Thyroid gland (tissue), 4 donors: Measurements from ENCODE around the gene NUDCD3. TPM values are rescaled to one million over a fixed set of nuclear protein-coding genes. Genes with fewer than 3 reads are reported as not detected.
"Not testable (repeated sequence)": the region's sequence is repeated elsewhere in the genome, so short reads cannot be mapped to it uniquely, and the experiment has no call there.

ENCODE experiments used
- DNase-seq, 2 donors: peaks; one replicate each; pipeline ENCODE4 v3.0.0-alpha.2; 2019
- H3K27ac ChIP-seq, 3 donors: fragments of 200-600 bp; sonication (generic); 1 replicate in 2 of 3; 2 replicates in 1 of 3; pipeline ENCODE4 v1.5.1; 2016 to 2019; ENCODE audit warnings: mild to moderate bottlenecking in 1 of 3, moderate library complexity in 1 of 3
- H3K27me3 ChIP-seq: fragments of 200-600 bp; sonication (generic); one replicate; pipeline ENCODE4 v1.5.1; 2019
- H3K36me3 ChIP-seq, 2 donors: fragments of 200-600 bp; sonication (generic); one replicate each; pipeline ENCODE4 v1.5.1; 2016 to 2019
- H3K4me1 ChIP-seq, 2 donors: fragments of 200-600 bp; sonication (generic); one replicate each; pipeline ENCODE4 v1.5.1; 2017 to 2019
- H3K4me3 ChIP-seq, 3 donors: fragments of 200-600 bp; sonication (generic); replicated peaks in 1 of 3; 1 replicate in 2 of 3; 2 replicates in 1 of 3; pipeline ENCODE4 v1.5.1; 2016; ENCODE audit warnings: mild to moderate bottlenecking in 1 of 3
- H3K9me3 ChIP-seq: fragments of 200-600 bp; sonication (generic); one replicate; pipeline ENCODE4 v1.5.1; 2017
- POLR2A ChIP-seq, 2 donors: fragments of 450-650 bp; IDR thresholded peaks; one replicate each; pipeline ENCODE4 v1.6.1; 2017; ENCODE audit warnings: antibody characterized with exemption in 2 of 2, mild to moderate bottlenecking in 2 of 2, moderate library complexity in 1 of 2
- WGBS, 2 donors: methylation state at CpG; one replicate each; pipeline ENCODE4 v1.1.5; 2017; 5-methylcytosine and 5-hydroxymethylcytosine counted together
- intact Hi-C: fragments of 100-400 bp; cut with DNase I; formaldehyde crosslinking; loops from one replicate; pipeline ENCODE4 v1.15.1; 2023
- total RNA-seq, 4 donors: library from RNA; depleted of rRNA; stranded (reverse); fragments of >200 nt; gene quantifications; one replicate each; pipeline ENCODE4 v1.2.3, GENCODE V29; 2016
- TF ChIP-seq, protein P1 (sequence below), 6 experiments: fragments of 200-600 bp in 3 of 6; fragments of 450-650 bp in 3 of 6; sonication (generic) in 3 of 6; IDR thresholded peaks; one replicate each; pipeline ENCODE4 v1.5.1; 2016 to 2019; ENCODE audit warnings: antibody characterized with exemption in 6 of 6, mild to moderate bottlenecking in 2 of 6, inconsistent platforms in 1 of 6, moderate library complexity in 1 of 6

Gene NUDCD3
- total RNA-seq, 4 donors from 2014 or later, result 41.4 to 76.9 (median 52.0) TPM

GRCh38 chr7:44431091-44431608 lies 59.3 kb downstream of the NUDCD3 start:
- Histone ChIP-seq H3K9me3 (no peaks in the 10 kb centered on the region), H3K27ac (no peak overlapping the region), H3K4me3 (no peak overlapping the region), H3K27me3 (no peaks in the 10 kb centered on the region), H3K36me3 (peaks cover 0 to 2% of the 10 kb centered on the region in 2 donors), H3K4me1 (peaks cover 8 to 12% of the 10 kb centered on the region in 2 donors)
- intact Hi-C loops, result no loop called here
- no peak for TF ChIP-seq POLR2A (IDR thresholded peaks at IDR 0.05)
- TF ChIP-seq, protein P1, sequence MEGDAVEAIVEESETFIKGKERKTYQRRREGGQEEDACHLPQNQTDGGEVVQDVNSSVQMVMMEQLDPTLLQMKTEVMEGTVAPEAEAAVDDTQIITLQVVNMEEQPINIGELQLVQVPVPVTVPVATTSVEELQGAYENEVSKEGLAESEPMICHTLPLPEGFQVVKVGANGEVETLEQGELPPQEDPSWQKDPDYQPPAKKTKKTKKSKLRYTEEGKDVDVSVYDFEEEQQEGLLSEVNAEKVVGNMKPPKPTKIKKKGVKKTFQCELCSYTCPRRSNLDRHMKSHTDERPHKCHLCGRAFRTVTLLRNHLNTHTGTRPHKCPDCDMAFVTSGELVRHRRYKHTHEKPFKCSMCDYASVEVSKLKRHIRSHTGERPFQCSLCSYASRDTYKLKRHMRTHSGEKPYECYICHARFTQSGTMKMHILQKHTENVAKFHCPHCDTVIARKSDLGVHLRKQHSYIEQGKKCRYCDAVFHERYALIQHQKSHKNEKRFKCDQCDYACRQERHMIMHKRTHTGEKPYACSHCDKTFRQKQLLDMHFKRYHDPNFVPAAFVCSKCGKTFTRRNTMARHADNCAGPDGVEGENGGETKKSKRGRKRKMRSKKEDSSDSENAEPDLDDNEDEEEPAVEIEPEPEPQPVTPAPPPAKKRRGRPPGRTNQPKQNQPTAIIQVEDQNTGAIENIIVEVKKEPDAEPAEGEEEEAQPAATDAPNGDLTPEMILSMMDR (IDR thresholded peaks at IDR 0.05), result peak in 2 of 6 experiments; percentile 16 to 18
- DNase-seq, result peak; percentile 37 to 48
- 71 to 73% methylated on average over 2 of the region's 2 CpGs for WGBS, 2 donors

- peaks cover 8 to 12% of the 10 kb centered on the region in 2 donors for H3K4me1 ChIP-seq
- intact Hi-C loops, result no loop called here
- no peak for TF ChIP-seq POLR2A (IDR thresholded peaks at IDR 0.05)
- TF ChIP-seq, protein P1 (IDR thresholded peaks at IDR 0.05), result no peak
These were observed 60.4 kb downstream of the NUDCD3 start for GRCh38 chr7:44430054-44430453.

GRCh38 chr7:44424762-44425161 lies 65.7 kb downstream of the NUDCD3 start:
- H3K9me3 ChIP-seq, H3K4me3 ChIP-seq, DNase-seq, H3K27ac ChIP-seq, intact Hi-C loops, H3K4me1 ChIP-seq, H3K27me3 ChIP-seq: not testable (repeated sequence)
- H3K36me3 ChIP-seq, result peaks cover 5 to 11% of the 10 kb centered on the region in 2 donors
- 96 to 97% methylated on average over 2 of the region's 2 CpGs for WGBS, 2 donors

More at GRCh38 chr7:44430054-44430453, 60.4 kb downstream of the NUDCD3 start:
- no peak for DNase-seq
- H3K36me3 ChIP-seq, result peaks cover 5 to 8% of the 10 kb centered on the region in 2 donors
- 98 to 100% methylated on average over 4 of the region's 4 CpGs for WGBS, 2 donors
- no peak overlapping the region for H3K27ac ChIP-seq
- H3K9me3 ChIP-seq, result no peaks in the 10 kb centered on the region
- H3K4me3 ChIP-seq, result no peak overlapping the region
- no peaks in the 10 kb centered on the region for H3K27me3 ChIP-seq

GRCh38 chr7:44416941-44417340 lies 73.5 kb downstream of the NUDCD3 start:
- 93% methylated on average over 6 of the region's 6 CpGs for WGBS, 2 donors
- Histone ChIP-seq H3K4me3 (no peak overlapping the region), H3K36me3 (no peaks in the 10 kb centered on the region), H3K27me3 (no peaks in the 10 kb centered on the region), H3K4me1 (peaks cover 25 to 32% of the 10 kb centered on the region in 2 donors), H3K9me3 (no peaks in the 10 kb centered on the region), H3K27ac (peak overlapping the region in 2 of 3 donors; percentile 5 to 52)
- DNase-seq, result no peak
- TF ChIP-seq, protein P1 (IDR thresholded peaks at IDR 0.05), result no peak
- TF ChIP-seq POLR2A (IDR thresholded peaks at IDR 0.05), result no peak
- intact Hi-C loops, result no loop called here

- DNase-seq, result peak; percentile 44 to 61
- no peak overlapping the region for H3K4me3 ChIP-seq
- H3K36me3 ChIP-seq, result no peaks in the 10 kb centered on the region
- H3K27me3 ChIP-seq, result no peaks in the 10 kb centered on the region
- intact Hi-C loops, result no loop called here
- no peaks in the 10 kb centered on the region for H3K9me3 ChIP-seq
- TF ChIP-seq, protein P1 (IDR thresholded peaks at IDR 0.05), result no peak
- no peak for TF ChIP-seq POLR2A (IDR thresholded peaks at IDR 0.05)
- peak overlapping the region in 2 of 3 donors; percentile 15 to 27 for H3K27ac ChIP-seq
- H3K4me1 ChIP-seq, result peaks cover 25 to 32% of the 10 kb centered on the region in 2 donors
- WGBS, 2 donors, result 33 to 34% methylated on average over 3 of the region's 3 CpGs
These were observed 74.9 kb downstream of the NUDCD3 start for GRCh38 chr7:44415510-44415909.
